Fibroblast of lung (primary cell): ENCODE results near the gene ERBB4.

ENCODE experiments used
- CTCF ChIP-seq, 2 donors: IDR thresholded peaks in 1 of 2; conservative IDR thresholded peaks in 1 of 2; 1 replicate in 1 of 2; 2 replicates in 1 of 2; pipeline ENCODE4 v1.5.1; 2011 to 2012; ENCODE audit warnings: low read length in 2 of 2, control low read depth in 1 of 2, inconsistent platforms in 1 of 2, low read depth in 1 of 2, mild to moderate bottlenecking in 1 of 2
- EZH2 ChIP-seq: IDR thresholded peaks from 2 replicates; pipeline ENCODE4 v1.5.1; 2012; ENCODE audit warnings: low read length, control low read depth, mild to moderate bottlenecking; ENCODE audit errors: missing control alignments

GRCh38 chr2:211473116-211473515 lies 1065.5 kb downstream of the ERBB4 start:
- TF ChIP-seq CTCF (conservative IDR thresholded peaks at IDR 0.05 in 1 of 2, IDR thresholded peaks at IDR 0.05 in 1 of 2; ENCODE audit: low read depth in 1 of 2, low read length in 2 of 2) (no peak), EZH2 (no peak)
